ENCODE data around the gene ASB8.

GRCh38 chr12:48160046-48160445 is 2.7 kb upstream of the ASB8 start:
- TF ChIP-seq CTCF (IDR thresholded peaks at IDR 0.05) (no peak), EP300 (IDR thresholded peaks at IDR 0.05) (no peak), POLR2A (IDR thresholded peaks at IDR 0.05) (no peak), POLR2AphosphoS5 (IDR thresholded peaks at IDR 0.05) (no peak)
